GM19395 (cell line): Measurements from ENCODE around the gene ASXL3.

Experiments
- ATAC-seq: cut with Tn5 transposase; IDR thresholded peaks from one replicate; pipeline ENCODE4 v1.9.1; 2021; ENCODE audit warnings: mild to moderate bottlenecking, moderate library complexity; ENCODE audit not compliant: unreplicated experiment

ASXL3 gene

GRCh38 chr18:33712719-33713118 is 134.7 kb downstream of the ASXL3 start:
- ATAC-seq, result no peak

DNA sequence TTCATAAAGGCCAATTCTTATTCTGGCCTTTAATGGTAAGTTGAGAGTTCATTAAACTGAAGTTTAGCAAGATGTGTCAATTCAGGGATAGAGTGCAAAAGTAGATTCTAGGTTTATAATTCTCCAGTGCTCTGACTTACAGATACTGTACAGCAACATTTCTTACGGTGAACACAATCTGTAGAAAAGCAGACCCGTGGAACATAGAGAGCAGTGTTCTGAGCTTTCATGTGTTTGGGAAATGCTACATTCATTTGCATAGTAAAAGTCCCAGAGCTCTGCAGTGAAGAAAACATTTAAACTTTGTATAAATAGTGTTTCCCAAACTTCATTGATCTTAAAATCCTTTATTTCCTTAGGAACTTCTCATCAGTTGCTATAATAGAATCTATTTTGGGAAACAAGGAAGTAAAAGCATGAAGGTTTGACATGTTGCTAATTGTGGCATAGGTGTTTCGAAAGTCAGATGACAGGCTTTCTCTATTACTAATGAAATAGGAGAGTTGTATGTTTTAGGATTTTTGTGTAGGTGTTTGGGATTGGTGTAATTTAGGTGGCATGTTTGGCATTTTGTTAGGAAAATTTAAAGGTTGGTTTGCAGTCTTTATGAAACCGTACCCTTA is 138.2 kb downstream of the ASXL3 start:
- ATAC-seq, result peak; percentile 54

DNA sequence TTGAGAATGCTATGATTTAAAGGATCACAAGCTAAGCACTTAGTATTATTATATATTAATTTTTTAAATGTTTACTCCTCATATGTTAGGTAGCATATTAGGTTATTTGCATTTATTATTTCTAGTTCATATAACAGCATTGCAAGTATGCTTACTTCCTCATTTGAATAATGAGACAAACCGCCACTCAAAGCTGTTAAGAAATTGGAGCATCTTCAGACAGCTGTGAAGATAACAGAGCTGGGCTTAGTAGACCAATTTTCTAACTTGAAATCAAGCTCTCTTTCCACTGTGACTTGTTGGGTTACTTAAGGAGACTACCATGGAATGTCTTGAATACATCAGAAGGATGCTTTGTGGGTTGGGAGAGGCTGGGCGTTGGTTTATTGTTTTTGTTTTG is 139.3 kb downstream of the ASXL3 start:
- ATAC-seq, result no peak

DNA sequence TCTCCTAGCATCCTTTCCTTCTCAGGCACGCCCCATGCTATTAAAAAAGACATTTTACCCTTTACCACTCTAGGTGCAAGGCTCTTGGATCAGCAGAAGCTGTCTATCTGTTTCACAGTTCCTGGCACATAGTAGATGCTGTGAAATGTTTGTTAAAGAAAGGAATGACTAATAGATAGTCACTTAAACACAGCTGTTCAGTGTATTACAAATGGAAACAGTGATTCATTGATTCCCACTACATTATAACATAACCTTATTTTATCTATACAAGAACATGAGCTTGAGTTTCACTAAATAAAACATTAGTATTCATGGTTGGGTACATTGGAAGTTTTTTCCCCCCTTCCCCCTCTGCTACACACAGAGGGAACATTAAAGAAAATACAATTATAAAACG is 142.1 kb downstream of the ASXL3 start:
- no peak for ATAC-seq

GRCh38 chr18:33729556-33729955 is 151.5 kb downstream of the ASXL3 start:
- ATAC-seq, result no peak

GRCh38 chr18:33733376-33733775 is 155.4 kb downstream of the ASXL3 start:
- ATAC-seq, result no peak

GRCh38 chr18:33735428-33735827 is 157.4 kb downstream of the ASXL3 start:
- ATAC-seq, result no peak

GRCh38 chr18:33741760-33742159 is 163.7 kb downstream of the ASXL3 start:
- no peak for ATAC-seq

DNA sequence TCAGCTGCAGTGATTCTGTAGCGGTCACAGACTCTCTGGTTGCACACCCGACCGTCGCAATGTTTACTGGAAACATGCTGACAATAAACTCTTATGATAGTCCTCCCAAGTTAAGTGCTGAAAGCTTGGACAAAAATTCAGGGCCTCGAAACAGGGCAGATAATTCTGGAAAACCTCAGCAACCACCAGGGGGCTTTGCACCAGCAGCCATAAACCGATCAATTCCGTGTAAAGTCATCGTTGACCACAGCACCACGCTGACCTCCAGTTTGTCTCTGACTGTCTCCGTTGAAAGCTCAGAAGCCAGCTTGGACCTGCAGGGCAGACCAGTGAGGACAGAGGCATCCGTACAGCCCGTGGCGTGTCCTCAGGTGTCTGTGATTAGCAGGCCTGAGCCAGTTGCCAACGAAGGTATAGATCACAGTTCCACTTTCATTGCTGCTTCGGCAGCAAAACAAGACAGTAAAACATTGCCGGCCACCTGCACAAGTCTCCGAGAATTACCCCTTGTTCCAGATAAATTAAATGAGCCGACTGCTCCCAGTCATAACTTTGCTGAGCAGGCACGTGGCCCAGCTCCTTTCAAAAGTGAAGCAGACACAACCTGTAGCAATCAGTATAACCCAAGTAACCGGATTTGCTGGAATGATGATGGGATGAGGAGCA is 166.1 kb downstream of the ASXL3 start:
- ATAC-seq, result no peak

GRCh38 chr18:33745151-33745795 is 167.3 kb downstream of the ASXL3 start:
- ATAC-seq, result no peak

DNA sequence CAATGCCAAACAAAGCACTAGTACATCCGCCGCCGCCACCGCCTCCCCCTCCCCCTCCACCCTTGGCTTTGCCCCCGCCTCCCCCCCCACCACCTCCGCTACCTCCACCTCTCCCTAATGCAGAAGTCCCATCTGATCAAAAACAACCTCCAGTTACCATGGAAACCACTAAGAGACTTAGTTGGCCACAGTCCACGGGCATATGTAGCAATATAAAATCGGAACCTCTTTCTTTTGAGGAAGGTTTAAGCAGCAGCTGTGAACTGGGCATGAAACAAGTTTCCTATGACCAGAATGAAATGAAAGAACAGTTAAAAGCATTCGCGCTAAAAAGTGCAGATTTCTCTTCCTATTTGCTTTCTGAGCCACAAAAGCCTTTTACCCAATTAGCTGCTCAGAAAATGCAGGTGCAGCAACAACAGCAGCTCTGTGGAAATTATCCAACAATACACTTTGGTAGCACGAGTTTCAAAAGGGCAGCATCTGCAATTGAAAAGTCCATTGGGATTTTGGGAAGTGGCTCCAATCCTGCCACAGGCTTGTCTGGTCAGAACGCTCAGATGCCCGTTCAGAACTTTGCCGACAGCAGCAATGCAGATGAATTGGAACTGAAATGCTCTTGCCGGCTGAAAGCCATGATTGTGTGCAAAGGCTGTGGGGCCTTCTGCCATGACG is 168.0 kb downstream of the ASXL3 start:
- ATAC-seq, result no peak

DNA sequence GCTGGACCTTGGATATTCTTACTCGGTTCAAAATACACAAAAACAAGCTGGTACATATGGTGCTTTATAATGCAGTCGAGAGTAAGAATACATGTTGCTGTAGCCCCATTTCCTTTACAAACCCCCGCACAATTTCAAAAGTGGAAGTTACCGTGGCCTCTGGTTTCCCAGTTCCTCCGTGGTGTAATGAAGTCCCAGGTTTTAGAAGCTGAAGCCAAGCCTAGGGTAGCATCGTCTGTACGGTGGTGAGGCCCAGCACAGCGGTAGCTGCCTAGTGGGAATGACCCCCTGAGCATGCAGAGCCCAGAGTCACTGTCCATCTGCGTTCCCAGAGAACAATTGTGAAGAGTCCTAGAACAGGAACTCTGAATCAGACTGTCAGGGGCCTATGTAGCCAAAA is 171.8 kb downstream of the ASXL3 start:
- no peak for ATAC-seq

DNA sequence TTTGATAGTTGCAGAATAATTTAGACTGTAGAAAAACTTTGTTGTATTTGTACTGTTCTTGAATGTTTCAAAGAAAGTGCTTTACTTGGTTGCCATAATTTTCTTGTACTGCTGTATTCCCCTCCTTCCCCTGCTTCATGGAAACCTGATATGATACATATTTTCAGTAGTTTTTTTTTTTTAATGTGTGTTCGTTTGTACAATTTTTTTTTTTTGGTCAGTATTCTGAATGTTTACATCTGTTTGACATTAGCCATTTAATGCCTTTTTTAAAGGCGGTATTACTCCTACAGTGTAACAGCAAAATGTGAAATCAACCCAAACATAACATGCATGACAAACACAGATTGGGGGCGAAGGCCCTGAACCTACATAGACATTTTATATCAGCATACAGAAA is 172.3 kb downstream of the ASXL3 start:
- no peak for ATAC-seq

GRCh38 chr18:33751613-33752221 is 173.7 kb downstream of the ASXL3 start:
- ATAC-seq, result peak; percentile 50

- ATAC-seq, result no peak
Observed at GRCh38 chr18:33755391-33755790, 177.4 kb downstream of the ASXL3 start.

GRCh38 chr18:33755931-33756560 is 178.0 kb downstream of the ASXL3 start:
- no peak for ATAC-seq

DNA sequence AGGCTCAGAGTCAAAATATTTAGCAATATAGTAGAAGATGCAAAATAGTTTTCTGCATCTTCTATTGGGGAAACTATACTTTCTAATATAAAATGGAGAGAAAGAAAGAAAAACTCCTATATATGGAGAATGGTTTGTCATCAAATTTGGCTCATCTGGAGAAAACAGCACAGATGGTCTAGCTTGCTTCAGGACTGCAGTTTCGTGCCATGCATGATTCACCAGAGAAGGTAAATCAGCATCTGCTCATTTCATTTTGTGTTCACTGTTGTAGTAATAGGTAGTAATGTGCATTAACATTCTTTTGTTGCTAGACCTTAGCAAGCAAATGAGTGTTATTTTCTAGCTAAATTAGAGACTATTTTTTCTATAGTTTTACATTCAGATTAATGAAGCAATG is 179.0 kb downstream of the ASXL3 start:
- no peak for ATAC-seq

GRCh38 chr18:33761363-33761762 is 183.3 kb downstream of the ASXL3 start:
- ATAC-seq, result peak; percentile 68

- no peak for ATAC-seq
Observed at GRCh38 chr18:33781429-33781828, 203.4 kb downstream of the ASXL3 start.
